ENCODE data around the gene S100A7A.

Gene S100A7A

DNA sequence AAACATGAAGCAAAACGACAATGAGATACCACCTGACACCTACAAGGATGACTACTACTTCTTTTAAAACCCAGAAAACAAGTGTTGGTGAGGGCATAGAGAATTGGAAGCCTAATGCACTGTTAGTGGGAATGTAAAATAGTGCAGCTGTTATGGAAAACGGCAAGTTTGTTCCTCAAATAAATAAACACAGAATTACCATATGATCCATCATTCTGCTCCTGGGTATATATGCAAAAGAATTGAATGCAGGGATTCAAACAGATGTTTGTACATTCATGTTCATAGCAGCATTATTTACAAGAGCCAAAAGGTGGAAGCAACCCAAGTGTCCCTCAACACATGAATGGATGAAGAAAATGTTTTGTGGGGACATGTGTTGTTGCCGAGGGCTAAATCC is 24.1 kb upstream of the S100A7A start:
- CTCF ChIA-PET, result no interaction called here
- POLR2A ChIA-PET, result no interaction called here
- no peak for DNase-seq (ENCODE audit: extremely low spot score)
- TF ChIP-seq FOXK2 (IDR thresholded peaks at IDR 0.05) (no peak), TARDBP (IDR thresholded peaks at IDR 0.05) (no peak), SP1 (IDR thresholded peaks at IDR 0.05) (no peak), FOXA1 (IDR thresholded peaks at IDR 0.05) (no peak), L3MBTL2 (conservative IDR thresholded peaks at IDR 0.05) (no peak), SUZ12 (IDR thresholded peaks at IDR 0.05) (no peak), ELF4 (IDR thresholded peaks at IDR 0.05) (no peak)

- TF ChIP-seq FOXA1 (IDR thresholded peaks at IDR 0.05), result no peak
- no peak for TF ChIP-seq ARNT (IDR thresholded peaks at IDR 0.05)
- TF ChIP-seq ZNF384 (IDR thresholded peaks at IDR 0.05), result no peak
- TF ChIP-seq L3MBTL2 (conservative IDR thresholded peaks at IDR 0.05), result no peak
- TF ChIP-seq CTBP1 (IDR thresholded peaks at IDR 0.05; ENCODE audit: borderline replicate concordance), result no peak
- no peak for TF ChIP-seq SP1 (IDR thresholded peaks at IDR 0.05)
- no peak for TF ChIP-seq FOXK2 (IDR thresholded peaks at IDR 0.05)
- TF ChIP-seq TARDBP (IDR thresholded peaks at IDR 0.05), result no peak
- TF ChIP-seq, protein P1, sequence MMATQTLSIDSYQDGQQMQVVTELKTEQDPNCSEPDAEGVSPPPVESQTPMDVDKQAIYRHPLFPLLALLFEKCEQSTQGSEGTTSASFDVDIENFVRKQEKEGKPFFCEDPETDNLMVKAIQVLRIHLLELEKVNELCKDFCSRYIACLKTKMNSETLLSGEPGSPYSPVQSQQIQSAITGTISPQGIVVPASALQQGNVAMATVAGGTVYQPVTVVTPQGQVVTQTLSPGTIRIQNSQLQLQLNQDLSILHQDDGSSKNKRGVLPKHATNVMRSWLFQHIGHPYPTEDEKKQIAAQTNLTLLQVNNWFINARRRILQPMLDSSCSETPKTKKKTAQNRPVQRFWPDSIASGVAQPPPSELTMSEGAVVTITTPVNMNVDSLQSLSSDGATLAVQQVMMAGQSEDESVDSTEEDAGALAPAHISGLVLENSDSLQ (IDR thresholded peaks at IDR 0.05), result no peak
- TF ChIP-seq ELF4 (IDR thresholded peaks at IDR 0.05), result no peak
- no peak for TF ChIP-seq NFRKB (IDR thresholded peaks at IDR 0.05)
- no peak for TF ChIP-seq BHLHE40 (IDR thresholded peaks at IDR 0.05; ENCODE audit: borderline replicate concordance)
- TF ChIP-seq FOXM1 (IDR thresholded peaks at IDR 0.05; ENCODE audit: borderline replicate concordance), result no peak
- TF ChIP-seq LEF1 (IDR thresholded peaks at IDR 0.05; ENCODE audit: borderline replicate concordance), result no peak
- DNase-seq (ENCODE audit: extremely low spot score), result no peak
- CTCF ChIA-PET, result no interaction called here
- POLR2A ChIA-PET, result no interaction called here
Measured at GRCh38 chr1:153392822-153393221, 23.5 kb upstream of the S100A7A start.

DNA sequence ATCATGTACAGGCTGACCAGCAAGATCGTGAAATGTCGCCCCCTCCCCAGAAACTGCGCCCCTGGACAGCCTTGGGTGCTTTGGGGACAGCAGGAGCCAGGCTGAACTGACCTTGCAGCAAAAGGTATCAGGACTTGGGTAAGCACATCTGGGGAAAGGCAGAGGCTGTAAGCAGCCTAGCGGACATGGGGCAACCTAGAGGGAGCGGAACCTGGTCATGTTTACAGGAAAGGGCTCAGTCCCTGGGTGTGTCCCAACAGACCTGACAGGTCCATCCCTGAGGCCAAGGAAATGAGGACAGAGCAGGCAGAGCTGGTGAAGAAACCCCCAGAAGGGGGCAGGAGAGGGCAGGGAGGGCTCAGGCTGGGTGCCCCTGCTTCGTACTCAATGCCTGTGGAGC is 22.4 kb upstream of the S100A7A start:
- DNase-seq (ENCODE audit: extremely low spot score), result no peak
- TF ChIP-seq NFRKB (IDR thresholded peaks at IDR 0.05) (no peak), ELF4 (IDR thresholded peaks at IDR 0.05) (no peak), FOXM1 (IDR thresholded peaks at IDR 0.05; ENCODE audit: borderline replicate concordance) (no peak), SUZ12 (IDR thresholded peaks at IDR 0.05) (no peak), BHLHE40 (IDR thresholded peaks at IDR 0.05; ENCODE audit: borderline replicate concordance) (no peak), L3MBTL2 (conservative IDR thresholded peaks at IDR 0.05) (no peak), TARDBP (IDR thresholded peaks at IDR 0.05) (no peak), LEF1 (IDR thresholded peaks at IDR 0.05; ENCODE audit: borderline replicate concordance) (no peak)
- ChIA-PET CTCF (no interaction called here), POLR2A (no interaction called here)

DNA sequence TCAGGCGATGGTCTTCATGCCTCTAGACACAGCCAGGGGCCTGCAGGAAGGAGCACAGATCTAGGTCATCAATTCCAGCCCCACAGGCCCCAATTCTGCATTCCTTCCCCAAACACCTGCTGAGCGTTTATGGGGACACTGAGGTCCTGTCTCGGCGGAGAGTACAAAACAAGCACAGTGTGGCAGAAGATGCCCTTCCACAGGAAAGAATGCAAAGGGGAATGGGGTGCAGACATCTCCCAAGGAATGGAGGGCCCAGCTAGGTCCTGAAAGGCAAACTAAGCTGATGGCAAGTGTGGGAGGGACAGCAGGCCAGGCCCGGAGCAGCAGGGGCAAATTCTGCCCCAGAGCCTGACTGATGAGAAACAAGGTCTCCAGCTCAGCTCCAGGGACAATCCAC is 21.9 kb upstream of the S100A7A start:
- TF ChIP-seq CTBP1 (IDR thresholded peaks at IDR 0.05; ENCODE audit: borderline replicate concordance) (no peak), ZNF384 (IDR thresholded peaks at IDR 0.05) (no peak), LEF1 (IDR thresholded peaks at IDR 0.05; ENCODE audit: borderline replicate concordance) (no peak), TARDBP (IDR thresholded peaks at IDR 0.05) (no peak), FOXK2 (IDR thresholded peaks at IDR 0.05) (no peak), BHLHE40 (IDR thresholded peaks at IDR 0.05; ENCODE audit: borderline replicate concordance) (no peak), ARNT (IDR thresholded peaks at IDR 0.05) (no peak), SUZ12 (IDR thresholded peaks at IDR 0.05) (no peak), FOXM1 (IDR thresholded peaks at IDR 0.05; ENCODE audit: borderline replicate concordance) (no peak), ELF4 (IDR thresholded peaks at IDR 0.05) (no peak), HDGF (IDR thresholded peaks at IDR 0.05; ENCODE audit: borderline replicate concordance) (no peak), L3MBTL2 (conservative IDR thresholded peaks at IDR 0.05) (no peak), SP1 (IDR thresholded peaks at IDR 0.05) (no peak), NFRKB (IDR thresholded peaks at IDR 0.05) (no peak), FOXA1 (IDR thresholded peaks at IDR 0.05) (no peak)
- TF ChIP-seq, protein P1 (IDR thresholded peaks at IDR 0.05), result no peak
- no peak for DNase-seq (ENCODE audit: extremely low spot score)
- ChIA-PET CTCF (interaction anchor here (1.3 kb wide), 1 partner anchor 39 kb away, joined by 4 read pairs; no protein-coding TSS in a partner anchor), POLR2A (no interaction called here)

DNA sequence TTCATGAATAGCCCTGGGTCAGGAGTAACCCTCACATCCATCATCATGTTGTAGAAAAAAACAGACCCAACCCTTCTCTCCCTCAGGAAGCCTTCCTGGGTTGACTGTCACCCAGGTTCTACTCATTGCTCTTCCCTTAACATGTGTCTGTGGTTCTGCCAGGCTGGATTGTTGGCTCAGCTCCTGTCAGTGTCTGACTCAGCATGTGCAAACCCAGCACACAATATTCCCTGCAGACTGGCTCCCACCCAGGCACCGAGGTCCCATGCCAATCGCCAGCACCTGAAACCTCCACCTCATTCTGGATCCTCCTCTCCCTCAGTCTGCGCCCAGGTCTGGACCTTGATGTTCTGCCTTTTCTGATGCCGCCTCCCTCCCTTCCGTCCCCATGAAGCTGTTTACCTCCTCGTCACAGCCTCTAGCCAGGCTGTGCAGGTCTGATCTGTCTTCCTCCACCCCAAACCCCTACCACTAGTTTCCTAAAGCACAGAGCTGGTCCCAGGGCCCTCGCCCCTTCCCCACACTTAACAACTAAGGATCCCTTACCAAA is 21.1 kb upstream of the S100A7A start:
- ChIA-PET POLR2A (no interaction called here), CTCF (interaction anchor here (0.9 to 1.3 kb wide), 2 partner anchors 40 to 41 kb away, joined by 3 to 4 read pairs; no protein-coding TSS in a partner anchor)
- TF ChIP-seq ARNT (IDR thresholded peaks at IDR 0.05) (no peak), SUZ12 (IDR thresholded peaks at IDR 0.05) (no peak), L3MBTL2 (conservative IDR thresholded peaks at IDR 0.05) (no peak), ZNF384 (IDR thresholded peaks at IDR 0.05) (no peak), ELF4 (IDR thresholded peaks at IDR 0.05) (no peak), LEF1 (IDR thresholded peaks at IDR 0.05; ENCODE audit: borderline replicate concordance) (no peak), TARDBP (IDR thresholded peaks at IDR 0.05) (no peak), BHLHE40 (IDR thresholded peaks at IDR 0.05; ENCODE audit: borderline replicate concordance) (no peak), CTBP1 (IDR thresholded peaks at IDR 0.05; ENCODE audit: borderline replicate concordance) (no peak), HDGF (IDR thresholded peaks at IDR 0.05; ENCODE audit: borderline replicate concordance) (no peak)
- TF ChIP-seq, protein P1 (IDR thresholded peaks at IDR 0.05), result no peak
- DNase-seq (ENCODE audit: extremely low spot score), result no peak

GRCh38 chr1:153395776-153396175 is 20.5 kb upstream of the S100A7A start:
- ChIA-PET CTCF (interaction anchor here (0.9 to 1.5 kb wide), 3 partner anchors 41 to 99 kb away, joined by 3 to 4 read pairs (median 4); no protein-coding TSS in a partner anchor), POLR2A (no interaction called here)
- no peak for DNase-seq (ENCODE audit: extremely low spot score)
- TF ChIP-seq FOXK2 (IDR thresholded peaks at IDR 0.05), result no peak
- TF ChIP-seq FOXA1 (IDR thresholded peaks at IDR 0.05), result no peak
- TF ChIP-seq, protein P1 (IDR thresholded peaks at IDR 0.05), result no peak
- TF ChIP-seq L3MBTL2 (conservative IDR thresholded peaks at IDR 0.05), result no peak
- TF ChIP-seq LEF1 (IDR thresholded peaks at IDR 0.05; ENCODE audit: borderline replicate concordance), result no peak
- no peak for TF ChIP-seq NFRKB (IDR thresholded peaks at IDR 0.05)
- no peak for TF ChIP-seq HDGF (IDR thresholded peaks at IDR 0.05; ENCODE audit: borderline replicate concordance)
- TF ChIP-seq CTBP1 (IDR thresholded peaks at IDR 0.05; ENCODE audit: borderline replicate concordance), result no peak
- no peak for TF ChIP-seq SUZ12 (IDR thresholded peaks at IDR 0.05)
- TF ChIP-seq TARDBP (IDR thresholded peaks at IDR 0.05), result no peak
- no peak for TF ChIP-seq ZNF384 (IDR thresholded peaks at IDR 0.05)
- no peak for TF ChIP-seq BHLHE40 (IDR thresholded peaks at IDR 0.05; ENCODE audit: borderline replicate concordance)
- no peak for TF ChIP-seq SP1 (IDR thresholded peaks at IDR 0.05)
- TF ChIP-seq ARNT (IDR thresholded peaks at IDR 0.05), result no peak
- TF ChIP-seq FOXM1 (IDR thresholded peaks at IDR 0.05; ENCODE audit: borderline replicate concordance), result no peak
- TF ChIP-seq ELF4 (IDR thresholded peaks at IDR 0.05), result no peak

Measured in HEK293T (cell line).